ENCODE measurements around the gene ANGPTL2.

DNA sequence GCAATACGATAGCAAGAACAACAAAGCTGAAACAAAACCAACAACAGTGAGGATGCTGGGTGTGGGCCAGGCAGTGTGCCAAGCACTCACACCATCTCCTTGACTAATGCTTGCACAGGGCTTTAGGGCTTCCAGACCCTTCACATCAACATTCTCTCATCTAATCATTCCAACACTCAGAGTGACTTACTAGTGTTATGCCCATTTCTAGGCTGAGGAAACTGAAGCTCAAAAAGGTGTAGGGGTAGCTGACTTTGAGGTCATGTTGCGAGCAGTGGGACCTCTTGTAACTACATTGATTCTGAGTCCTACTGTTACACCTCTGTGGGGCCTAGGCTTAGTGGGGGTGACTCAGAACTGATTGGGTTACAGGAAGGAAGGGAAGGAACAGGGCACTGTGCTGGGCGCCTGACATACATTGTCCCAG lies 9.7 kb downstream of the ANGPTL2 start:
- no peak for TF ChIP-seq CTCF (IDR thresholded peaks at IDR 0.05; ENCODE audit: borderline replicate concordance, extremely low read depth, low read length, poor library complexity, severe bottlenecking)
- no peak for TF ChIP-seq EZH2 (IDR thresholded peaks at IDR 0.05; ENCODE audit: borderline replicate concordance, low read depth, low read length, severe bottlenecking)

Measured in DND-41 (cell line).